Activated CD8-positive, alpha-beta memory T cell treated with anti-CD3 and anti-CD28 coated beads, Interleukin-2, amount 10 ng/mL, durations not matched to agents 7 days and 5 days (primary cell): ENCODE data around the gene ANTXR1. TPM values are rescaled to one million over a fixed set of nuclear protein-coding genes. Genes with fewer than 3 reads are reported as not detected.

ENCODE experiments used
- ATAC-seq: fragments of 150-1000 bp; cut with Tn5 transposase; one replicate; pipeline ENCODE4 v1.10.0; 2021; ENCODE audit warnings: moderate library complexity
- CTCF ChIA-PET: fragments of 350-600 bp; sonication (Branson Sonifier 250); formaldehyde crosslinking; loops from one replicate; lab custom pipeline; 2021; ENCODE audit warnings: antibody characterized with exemption; lab: Charles Lee
- DNase-seq: peaks from one replicate; pipeline ENCODE4 v3.0.0-alpha.2; 2020
- H3K27ac Mint-ChIP-seq: one replicate; pipeline ENCODE4 v1.8.0; 2021; ENCODE audit warnings: mild to moderate bottlenecking, mixed read lengths
- H3K27me3 Mint-ChIP-seq: one replicate; pipeline ENCODE4 v1.8.0; 2021; ENCODE audit warnings: mixed read lengths
- H3K36me3 Mint-ChIP-seq: one replicate; pipeline ENCODE4 v1.8.0; 2021; ENCODE audit warnings: mild to moderate bottlenecking, mixed read lengths
- H3K4me1 Mint-ChIP-seq: one replicate; pipeline ENCODE4 v1.8.0; 2021; ENCODE audit warnings: mixed read lengths
- H3K4me3 Mint-ChIP-seq: one replicate; pipeline ENCODE4 v1.8.0; 2021; ENCODE audit warnings: mild to moderate bottlenecking, moderate library complexity, mixed read lengths
- H3K9me3 Mint-ChIP-seq: one replicate; pipeline ENCODE4 v1.8.0; 2022; ENCODE audit warnings: low read depth, mixed read lengths
- total RNA-seq, 2 experiments: library from RNA; stranded (reverse); gene quantifications; one replicate each; pipeline ENCODE4 v1.2.3, GENCODE V29; 2021

ANTXR1 gene
- total RNA-seq, 2 experiments from 2014 or later: 0.23 TPM; not detected in 1

GRCh38 chr2:69074918-69075317 lies 61.9 kb downstream of the ANTXR1 start:
- no peaks in the 10 kb centered on the region for H3K36me3 Mint-ChIP-seq
- H3K27ac Mint-ChIP-seq: no peak overlapping the region
- H3K9me3 Mint-ChIP-seq: no peaks in the 10 kb centered on the region
- no peaks in the 10 kb centered on the region for H3K4me1 Mint-ChIP-seq
- H3K27me3 Mint-ChIP-seq: peaks cover 63% of the 10 kb centered on the region
- DNase-seq (no peak), ATAC-seq (no peak)
- CTCF ChIA-PET: no interaction called here
- H3K4me3 Mint-ChIP-seq: no peak overlapping the region

DNA sequence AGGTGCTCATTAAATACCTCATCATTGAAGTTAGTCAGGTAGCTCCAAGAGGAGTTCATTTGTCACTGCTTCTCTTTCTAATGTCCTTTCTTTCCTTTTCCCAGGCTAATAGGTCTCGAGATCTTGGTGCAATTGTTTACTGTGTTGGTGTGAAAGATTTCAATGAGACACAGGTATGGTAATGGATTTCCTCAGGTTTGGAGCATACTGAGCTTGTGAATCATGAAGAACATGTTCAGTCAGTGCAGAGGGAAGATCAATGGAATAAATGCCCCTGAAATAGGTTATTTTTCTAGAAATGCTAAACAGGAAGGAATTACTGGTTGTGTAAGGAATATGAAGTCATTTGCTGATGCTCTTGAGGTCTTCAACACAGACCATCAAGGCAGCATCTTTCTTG lies 62.5 kb downstream of the ANTXR1 start:
- ATAC-seq (no peak), DNase-seq (no peak)
- CTCF ChIA-PET: no interaction called here
- Mint-ChIP-seq H3K4me1 (no peaks in the 10 kb centered on the region), H3K36me3 (no peaks in the 10 kb centered on the region), H3K27me3 (peaks cover 64% of the 10 kb centered on the region), H3K4me3 (no peak overlapping the region), H3K27ac (no peak overlapping the region), H3K9me3 (no peaks in the 10 kb centered on the region)

DNA sequence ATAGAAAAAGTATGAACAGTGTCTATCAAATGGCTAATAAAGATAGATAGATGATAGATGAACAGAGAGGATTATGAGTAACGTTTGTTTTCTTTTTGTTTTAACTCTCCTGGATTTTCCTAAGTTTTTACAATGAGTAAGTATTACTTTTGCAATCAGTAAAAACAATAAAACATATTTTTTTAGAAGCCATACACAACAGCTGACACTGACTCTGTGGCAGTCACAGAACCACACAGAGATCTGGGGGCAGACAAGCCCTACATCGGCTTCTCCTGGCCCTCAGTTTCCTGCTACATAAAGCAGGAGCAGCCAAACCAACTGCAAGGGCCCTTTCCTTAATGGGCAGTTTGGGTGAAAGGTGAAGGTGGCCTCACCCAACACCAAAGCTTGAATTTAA lies 63.6 kb downstream of the ANTXR1 start:
- CTCF ChIA-PET: no interaction called here
- no peaks in the 10 kb centered on the region for H3K36me3 Mint-ChIP-seq
- no peak for DNase-seq
- H3K9me3 Mint-ChIP-seq: no peaks in the 10 kb centered on the region
- peaks cover 66% of the 10 kb centered on the region for H3K27me3 Mint-ChIP-seq
- no peaks in the 10 kb centered on the region for H3K4me1 Mint-ChIP-seq
- no peak overlapping the region for H3K27ac Mint-ChIP-seq
- H3K4me3 Mint-ChIP-seq: no peak overlapping the region
- no peak for ATAC-seq

DNA sequence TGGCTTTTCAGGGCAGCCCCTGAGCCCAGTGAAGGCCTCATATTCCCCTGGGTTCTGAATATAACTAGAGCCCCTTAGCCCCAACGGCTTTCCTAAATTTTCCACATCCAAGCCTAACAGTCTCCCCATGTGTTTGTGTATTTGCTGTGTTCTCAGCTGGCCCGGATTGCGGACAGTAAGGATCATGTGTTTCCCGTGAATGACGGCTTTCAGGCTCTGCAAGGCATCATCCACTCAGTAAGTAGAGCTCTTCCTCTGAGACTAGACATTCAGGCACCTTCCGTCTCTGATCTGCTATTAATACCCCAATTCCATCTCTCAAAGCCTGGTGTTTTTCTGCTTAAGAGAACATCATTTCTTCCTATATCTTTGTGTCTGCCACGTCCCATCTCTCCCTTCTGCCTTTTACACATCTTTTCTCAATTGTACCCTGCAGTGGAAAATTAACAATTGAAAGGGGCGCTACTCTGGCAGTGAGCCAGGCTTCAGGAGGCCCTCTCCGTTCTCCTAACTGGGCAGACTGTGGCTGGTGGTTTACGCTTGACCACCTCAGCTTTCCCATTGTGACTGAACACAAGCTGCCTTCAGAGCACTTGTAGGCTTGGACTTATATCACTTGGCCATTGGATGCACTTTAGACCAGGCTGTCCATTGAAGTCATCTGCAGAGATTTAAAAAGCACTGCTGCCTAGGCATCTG lies 64.4 kb downstream of the ANTXR1 start:
- no peak for DNase-seq
- no peak for ATAC-seq
- CTCF ChIA-PET: no interaction called here
- Mint-ChIP-seq H3K4me3 (no peak overlapping the region), H3K27me3 (peaks cover 72% of the 10 kb centered on the region), H3K4me1 (no peaks in the 10 kb centered on the region), H3K9me3 (no peaks in the 10 kb centered on the region), H3K27ac (no peak overlapping the region), H3K36me3 (no peaks in the 10 kb centered on the region)

- DNase-seq (no peak), ATAC-seq (no peak)
- no peak overlapping the region for H3K4me3 Mint-ChIP-seq
- no peaks in the 10 kb centered on the region for H3K9me3 Mint-ChIP-seq
- H3K36me3 Mint-ChIP-seq: no peaks in the 10 kb centered on the region
- no peaks in the 10 kb centered on the region for H3K4me1 Mint-ChIP-seq
- CTCF ChIA-PET: interaction anchor here (1.1 kb wide), 1 partner anchor 22 kb away, joined by 3 read pairs; no protein-coding TSS in a partner anchor
- peaks cover 68% of the 10 kb centered on the region for H3K27me3 Mint-ChIP-seq
- no peak overlapping the region for H3K27ac Mint-ChIP-seq
Measured at GRCh38 chr2:69080071-69080470, 67.1 kb downstream of the ANTXR1 start.

DNA sequence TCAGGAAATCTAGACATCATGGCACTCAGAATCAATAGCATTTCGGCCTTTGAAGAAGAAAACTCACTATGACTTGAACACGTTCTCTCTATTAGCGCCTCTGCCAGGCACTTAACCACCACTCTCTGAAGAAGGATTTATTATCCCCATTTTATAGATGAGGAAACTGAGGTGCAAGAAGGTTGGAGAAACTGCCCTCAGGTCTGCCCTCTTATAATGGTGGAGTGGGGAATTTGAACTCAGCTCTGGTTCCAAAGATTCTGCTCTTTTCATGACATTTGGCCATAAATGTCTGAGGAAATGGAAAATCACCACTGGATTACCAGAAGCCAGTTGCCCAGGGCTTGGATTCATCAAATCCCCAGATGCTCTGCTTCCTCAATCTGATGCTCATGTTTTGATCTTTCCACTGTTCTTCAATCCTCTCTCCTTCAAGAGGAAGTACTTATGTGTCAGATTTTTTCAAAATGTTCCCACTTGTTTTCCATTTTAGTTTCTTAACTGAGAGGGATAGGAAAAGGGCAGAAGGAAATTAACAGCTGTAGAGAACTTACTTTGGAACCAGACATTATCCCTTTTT lies 68.1 kb downstream of the ANTXR1 start:
- H3K9me3 Mint-ChIP-seq: no peaks in the 10 kb centered on the region
- H3K4me3 Mint-ChIP-seq: no peak overlapping the region
- H3K4me1 Mint-ChIP-seq: no peaks in the 10 kb centered on the region
- H3K36me3 Mint-ChIP-seq: no peaks in the 10 kb centered on the region
- H3K27me3 Mint-ChIP-seq: peaks cover 69% of the 10 kb centered on the region
- CTCF ChIA-PET: no interaction called here
- ATAC-seq: no peak
- no peak for DNase-seq
- no peak overlapping the region for H3K27ac Mint-ChIP-seq

- CTCF ChIA-PET: no interaction called here
- H3K27me3 Mint-ChIP-seq: peaks cover 76% of the 10 kb centered on the region
- H3K36me3 Mint-ChIP-seq: no peaks in the 10 kb centered on the region
- no peak overlapping the region for H3K4me3 Mint-ChIP-seq
- ATAC-seq (no peak), DNase-seq (no peak)
- H3K27ac Mint-ChIP-seq: no peak overlapping the region
- no peaks in the 10 kb centered on the region for H3K4me1 Mint-ChIP-seq
- no peaks in the 10 kb centered on the region for H3K9me3 Mint-ChIP-seq
Measured at GRCh38 chr2:69081757-69082156, 68.8 kb downstream of the ANTXR1 start.

GRCh38 chr2:69082430-69082997 lies 69.5 kb downstream of the ANTXR1 start:
- H3K27me3 Mint-ChIP-seq: peaks cover 78% of the 10 kb centered on the region
- no peaks in the 10 kb centered on the region for H3K4me1 Mint-ChIP-seq
- ATAC-seq (no peak), DNase-seq (no peak)
- CTCF ChIA-PET: no interaction called here
- H3K27ac Mint-ChIP-seq: no peak overlapping the region
- H3K36me3 Mint-ChIP-seq: no peaks in the 10 kb centered on the region
- no peaks in the 10 kb centered on the region for H3K9me3 Mint-ChIP-seq
- no peak overlapping the region for H3K4me3 Mint-ChIP-seq

DNA sequence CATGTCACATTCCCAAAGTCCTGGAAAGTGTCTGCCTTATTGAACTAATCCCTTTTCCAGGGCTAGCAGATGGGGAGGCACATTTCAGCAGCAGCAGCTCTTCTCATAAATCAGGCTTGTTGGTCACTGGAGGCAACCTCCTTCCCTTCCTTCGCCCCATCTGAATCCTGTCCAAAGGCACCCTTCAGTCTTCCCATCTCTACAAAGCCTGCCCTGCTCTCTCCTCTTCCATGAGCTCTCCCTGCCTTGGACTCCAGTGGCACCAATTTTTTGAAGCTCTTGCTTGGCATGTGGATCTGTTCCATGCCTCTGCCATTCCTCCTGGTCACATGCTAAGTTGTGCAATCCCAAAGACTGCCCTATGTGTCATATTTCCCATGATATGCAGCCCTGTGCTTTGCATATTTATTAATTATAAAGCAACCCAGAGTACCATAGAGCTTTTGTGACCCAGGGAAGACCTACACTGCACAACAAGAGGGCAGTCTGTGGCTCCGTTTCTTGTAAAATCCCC lies 70.3 kb downstream of the ANTXR1 start:
- ATAC-seq: no peak
- Mint-ChIP-seq H3K36me3 (no peaks in the 10 kb centered on the region), H3K9me3 (no peaks in the 10 kb centered on the region), H3K27ac (no peak overlapping the region), H3K27me3 (peaks cover 76% of the 10 kb centered on the region), H3K4me3 (no peak overlapping the region), H3K4me1 (no peaks in the 10 kb centered on the region)
- DNase-seq: no peak
- CTCF ChIA-PET: no interaction called here

DNA sequence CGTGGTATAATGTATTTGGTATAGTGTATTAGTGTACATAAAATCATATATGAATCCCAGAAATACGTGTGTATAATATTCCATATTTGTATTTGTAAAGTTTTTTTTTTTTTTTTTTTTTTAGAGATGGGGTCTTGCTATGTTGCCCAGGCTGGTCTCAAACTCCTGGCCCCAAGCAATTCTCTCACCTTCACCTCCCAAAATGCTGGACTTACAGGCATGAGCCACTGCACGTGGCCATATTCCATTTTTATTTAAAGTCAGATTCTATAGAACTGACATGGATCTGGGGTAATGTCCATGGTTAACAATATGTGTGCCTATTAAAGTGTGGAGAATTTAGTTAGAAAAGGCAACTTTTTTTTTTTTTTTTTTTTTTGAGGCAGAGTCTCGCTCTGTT lies 71.5 kb downstream of the ANTXR1 start:
- CTCF ChIA-PET: no interaction called here

DNA sequence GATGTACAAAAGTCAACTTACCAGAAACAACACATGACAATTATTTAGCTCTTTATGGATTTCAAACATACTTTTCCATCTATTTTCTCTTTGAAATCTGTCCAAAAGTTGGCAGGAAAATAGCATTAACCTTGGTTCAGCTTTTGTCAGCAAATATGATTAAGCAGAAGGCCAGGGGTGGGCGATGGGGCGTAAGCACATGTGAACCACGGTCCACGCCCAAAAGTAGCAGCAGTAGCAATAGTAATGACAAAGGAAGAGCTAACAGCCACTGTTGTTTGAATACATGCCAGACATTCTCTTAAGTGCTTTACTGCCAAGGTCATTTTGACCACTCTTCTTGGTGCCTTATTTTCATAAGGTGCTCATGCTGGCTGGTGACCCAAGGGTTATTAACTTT lies 73.5 kb downstream of the ANTXR1 start:
- ATAC-seq (no peak), DNase-seq (no peak)
- Mint-ChIP-seq H3K27ac (no peak overlapping the region), H3K36me3 (no peaks in the 10 kb centered on the region), H3K4me3 (no peak overlapping the region), H3K4me1 (no peaks in the 10 kb centered on the region), H3K9me3 (no peaks in the 10 kb centered on the region), H3K27me3 (peaks cover 65% of the 10 kb centered on the region)
- CTCF ChIA-PET: no interaction called here

More for the DNA sequence above, 71.5 kb downstream of the ANTXR1 start:
- Mint-ChIP-seq H3K4me3 (no peak overlapping the region), H3K27ac (no peak overlapping the region), H3K27me3 (peaks cover 75% of the 10 kb centered on the region), H3K36me3 (no peaks in the 10 kb centered on the region), H3K4me1 (no peaks in the 10 kb centered on the region), H3K9me3 (no peaks in the 10 kb centered on the region)
- no peak for DNase-seq
- ATAC-seq: no peak

DNA sequence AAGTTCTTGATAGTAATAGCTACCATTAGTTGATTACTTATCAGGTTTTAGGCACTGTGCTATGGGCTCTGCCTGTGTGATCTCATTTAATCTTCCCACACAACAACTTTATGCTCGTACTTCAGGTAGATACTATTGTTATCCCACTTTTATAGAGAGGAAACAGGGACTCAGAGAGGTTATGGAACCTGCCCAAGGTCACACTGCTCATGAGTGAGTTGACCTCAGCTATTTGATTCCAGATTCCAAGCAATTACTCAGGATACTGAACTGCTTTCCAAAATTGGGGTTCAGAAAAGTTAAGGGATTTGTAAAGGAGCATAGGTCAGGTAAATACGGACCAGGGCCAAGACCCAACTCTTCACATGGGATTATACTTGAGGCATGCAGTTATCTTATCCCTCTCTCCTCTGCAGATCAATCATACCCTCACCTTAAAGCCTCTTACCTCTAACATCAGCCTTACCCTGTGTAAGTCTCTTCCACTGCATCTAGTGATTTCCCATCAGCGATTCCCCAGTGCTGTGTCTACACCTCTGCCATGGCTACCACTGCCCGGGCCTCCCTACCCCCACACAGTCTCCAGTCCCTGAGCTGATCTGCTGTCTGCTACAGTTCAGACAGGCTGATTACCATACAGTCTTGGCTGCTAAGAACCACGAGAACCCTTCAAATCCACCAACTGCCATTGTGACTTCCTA lies 74.4 kb downstream of the ANTXR1 start:
- ATAC-seq (no peak), DNase-seq (no peak)
- CTCF ChIA-PET: no interaction called here
- Mint-ChIP-seq H3K36me3 (no peaks in the 10 kb centered on the region), H3K27ac (no peak overlapping the region), H3K9me3 (no peaks in the 10 kb centered on the region), H3K4me3 (no peak overlapping the region), H3K27me3 (peaks cover 59% of the 10 kb centered on the region), H3K4me1 (no peaks in the 10 kb centered on the region)

GRCh38 chr2:69087912-69088240 lies 74.9 kb downstream of the ANTXR1 start:
- ATAC-seq (no peak), DNase-seq (no peak)
- no peaks in the 10 kb centered on the region for H3K36me3 Mint-ChIP-seq
- H3K4me3 Mint-ChIP-seq: no peak overlapping the region
- no peaks in the 10 kb centered on the region for H3K9me3 Mint-ChIP-seq
- no peak overlapping the region for H3K27ac Mint-ChIP-seq
- no peaks in the 10 kb centered on the region for H3K4me1 Mint-ChIP-seq
- CTCF ChIA-PET: no interaction called here
- peaks cover 55% of the 10 kb centered on the region for H3K27me3 Mint-ChIP-seq

DNA sequence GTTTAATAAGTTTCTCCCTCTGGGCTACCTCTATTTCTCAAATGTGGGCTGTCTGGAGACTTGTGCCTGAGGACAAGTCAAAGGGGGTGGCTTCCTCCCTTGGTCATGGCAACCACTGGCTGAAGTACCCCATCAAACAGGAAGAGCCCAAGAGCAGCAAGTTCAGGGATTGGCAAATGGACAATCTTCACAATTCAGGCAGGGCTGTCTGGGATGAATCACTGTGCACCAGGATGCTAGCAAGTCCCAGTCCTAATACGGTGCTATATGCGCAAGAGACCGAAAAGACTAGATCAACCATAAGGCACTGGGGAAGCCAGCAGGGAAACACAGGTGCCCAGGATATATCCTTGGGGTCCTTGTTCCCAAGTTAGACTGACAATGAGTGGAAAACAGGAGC lies 75.5 kb downstream of the ANTXR1 start:
- Mint-ChIP-seq H3K36me3 (no peaks in the 10 kb centered on the region), H3K4me3 (no peak overlapping the region), H3K27ac (no peak overlapping the region), H3K4me1 (no peaks in the 10 kb centered on the region), H3K9me3 (no peaks in the 10 kb centered on the region), H3K27me3 (peaks cover 54% of the 10 kb centered on the region)
- CTCF ChIA-PET: no interaction called here
- no peak for ATAC-seq
- no peak for DNase-seq
